ENCODE data around the gene SUPT20HL2. TPM values are rescaled to one million over a fixed set of nuclear protein-coding genes. Genes with fewer than 3 reads are reported as not detected.

SUPT20HL2 gene
- total and polyA plus RNA-seq, 10 of the 15 experiments (the other 5 are each of a cell fraction or from before 2014, with no cell fraction given): not detected

GRCh38 chrX:24321741-24322395 lies 8.0 kb upstream of the SUPT20HL2 start:
- in situ Hi-C loops (cut with MboI): no loop called here
- Histone ChIP-seq H4K20me1 (ENCODE audit: control insufficient read depth, insufficient read depth) (no peaks in the 10 kb centered on the region), H3K36me3 (ENCODE audit: control insufficient read depth in 2 of 2, insufficient read depth in 2 of 2, low read length in 1 of 2) (no peaks in the 10 kb centered on the region), H3K27ac (ENCODE audit: control insufficient read depth, insufficient read depth) (no peak overlapping the region), H2AFZ (ENCODE audit: control insufficient read depth, low read depth, low read length) (no peak overlapping the region), H3K27me3 (replicated peaks in 1 of 2; ENCODE audit: control insufficient read depth in 2 of 2, insufficient read depth in 2 of 2, low read length in 1 of 2) (no peaks in the 10 kb centered on the region; a peak in 1 of 4 replicates), H3K9ac (ENCODE audit: control insufficient read depth, insufficient read depth, low read length) (no peak overlapping the region), H3K9me3 (replicated peaks; ENCODE audit: control insufficient read depth, insufficient read depth, low read length) (no peaks in the 10 kb centered on the region; the same call in 2 of the 3 replicates), H3K4me2 (ENCODE audit: control insufficient read depth, insufficient read depth) (no peak overlapping the region), H3K4me3 (no peak overlapping the region), H3K79me2 (ENCODE audit: control insufficient read depth, insufficient read depth, low read length) (no peaks in the 10 kb centered on the region), H3K4me1 (ENCODE audit: control insufficient read depth, insufficient read depth, low read length) (no peaks in the 10 kb centered on the region)
- ChIA-PET SMC1A (ENCODE audit: uncharacterized antibody, unreplicated experiment) (interaction anchor here (0.6 to 0.7 kb wide), 2 partner anchors 12 to 588 kb away, joined by 3 to 4 read pairs; no protein-coding TSS in a partner anchor), RAD21 (ENCODE audit: unreplicated experiment) (no interaction called here), POLR2A (no interaction called here), CTCF (interaction anchor here (1.2 kb wide), 1 partner anchor 51 kb away, joined by 3 read pairs; no protein-coding TSS in a partner anchor)
- intact Hi-C loops (cut with micrococcal nuclease; ENCODE audit: unreplicated experiment): no loop called here
- DNase-seq (ENCODE audit: low read depth, low spot score): no peak
- BruUV-seq (replicated peaks): no TSS peak
- no peak for FAIRE-seq
- WGBS (ENCODE audit: insufficient coverage, insufficient replicate concordance, low lambda C conversion rate, missing lambda C conversion rate): 32% methylated on average over 4 of the region's 4 CpGs
- ATAC-seq: no peak
- TF ChIP-seq ZNF622 (IDR thresholded peaks at IDR 0.05) (no peak), ZBED1 (IDR thresholded peaks at IDR 0.05; ENCODE audit: borderline replicate concordance) (no peak), CEBPB (IDR thresholded peaks at IDR 0.05; ENCODE audit: borderline replicate concordance in 1 of 2, low read depth in 2 of 2, low read length in 2 of 2) (no peak), USF1 (IDR thresholded peaks at IDR 0.05; ENCODE audit: borderline replicate concordance, extremely low read length, insufficient read depth, low read depth, low read length) (no peak), NRF1 (conservative IDR thresholded peaks at IDR 0.05; ENCODE audit: low read depth, low read length) (no peak), SREBF1 (IDR thresholded peaks at IDR 0.05; ENCODE audit: low read length) (no peak), PBX3 (IDR thresholded peaks at IDR 0.05; ENCODE audit: insufficient replicate concordance, low read depth, low read length) (no peak), ESRRA (IDR thresholded peaks at IDR 0.05; ENCODE audit: low read length) (no peak), RELB (IDR thresholded peaks at IDR 0.05; ENCODE audit: low read depth) (no peak), E2F4 (IDR thresholded peaks at IDR 0.05; ENCODE audit: low read depth, low read length) (no peak), LARP7 (IDR thresholded peaks at IDR 0.05) (no peak), NBN (IDR thresholded peaks at IDR 0.05) (no peak), CBX3 (IDR thresholded peaks at IDR 0.05; ENCODE audit: borderline replicate concordance, low read depth) (no peak), BCL11A (IDR thresholded peaks at IDR 0.05; ENCODE audit: low read depth, low read length) (no peak), USF2 (IDR thresholded peaks at IDR 0.05; ENCODE audit: borderline replicate concordance, low read depth, low read length) (no peak), E4F1 (IDR thresholded peaks at IDR 0.05; ENCODE audit: borderline replicate concordance, partially characterized antibody) (no peak)
